ENCODE data around the gene IFI27L2.

The IFI27L2 gene

DNA sequence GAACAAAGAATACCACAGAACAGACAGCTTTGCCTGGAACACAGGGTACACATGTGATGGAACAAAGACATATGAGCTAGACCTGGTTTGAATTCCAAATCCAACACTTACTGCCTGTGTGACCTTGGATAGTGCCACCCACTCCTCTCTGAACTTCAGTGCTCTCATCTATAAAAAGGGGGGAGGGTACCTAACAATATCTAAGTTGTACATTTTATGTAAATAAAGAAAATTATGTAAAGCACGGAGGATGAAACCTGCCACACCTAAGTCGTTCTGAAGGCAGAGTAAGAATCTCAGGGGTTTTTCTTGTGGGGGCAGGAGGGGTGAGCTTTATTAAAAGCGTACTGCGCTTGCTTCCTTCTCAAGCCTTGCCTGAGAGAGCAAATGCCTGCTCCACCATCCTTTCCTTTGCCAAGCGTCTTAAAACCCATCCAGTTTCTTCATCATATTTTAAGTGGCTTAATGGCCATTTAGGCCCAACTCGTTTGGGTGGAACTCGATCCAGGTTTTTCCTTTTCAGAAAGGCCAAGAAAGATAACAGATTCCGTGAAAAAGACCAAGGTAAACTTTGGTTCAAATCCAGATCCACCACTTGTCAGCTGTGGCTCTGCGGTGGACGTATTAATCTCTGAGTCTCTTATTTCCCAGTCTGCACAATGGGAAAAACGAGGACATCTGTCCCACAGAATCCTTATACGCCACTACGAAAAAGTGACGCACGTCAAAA, 49.3 kb downstream of the IFI27L2 start:
- Histone ChIP-seq H3K27ac (replicated peaks) (peak overlapping the region; percentile 95), H3K4me3 (replicated peaks; ENCODE audit: insufficient read depth, low read length) (peak overlapping the region; percentile 94)
- DNase-seq (ENCODE audit: low read depth in 1 of 2, low spot score in 1 of 2) = no peak

DNA sequence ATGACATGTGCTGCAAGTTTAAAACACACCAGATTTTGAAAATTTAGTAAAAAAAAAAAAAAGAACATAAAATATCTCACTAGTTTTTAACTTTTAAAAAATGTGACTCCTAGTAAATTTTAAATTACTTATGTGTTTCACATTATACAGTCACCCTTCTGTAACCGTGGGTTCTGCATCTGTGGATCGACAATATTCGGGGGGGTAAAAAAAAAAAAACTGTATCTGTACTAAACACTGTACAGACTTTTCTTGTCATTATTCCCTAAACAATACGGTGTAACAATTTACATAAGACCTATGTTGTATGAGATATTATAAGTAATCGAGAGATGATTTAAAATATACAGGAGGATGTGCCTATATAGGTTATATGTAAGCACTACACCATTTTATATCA, 51.6 kb downstream of the IFI27L2 start:
- TF ChIP-seq GABPA (IDR thresholded peaks at IDR 0.05; ENCODE audit: low read depth) = no peak
- TF ChIP-seq, protein P1, sequence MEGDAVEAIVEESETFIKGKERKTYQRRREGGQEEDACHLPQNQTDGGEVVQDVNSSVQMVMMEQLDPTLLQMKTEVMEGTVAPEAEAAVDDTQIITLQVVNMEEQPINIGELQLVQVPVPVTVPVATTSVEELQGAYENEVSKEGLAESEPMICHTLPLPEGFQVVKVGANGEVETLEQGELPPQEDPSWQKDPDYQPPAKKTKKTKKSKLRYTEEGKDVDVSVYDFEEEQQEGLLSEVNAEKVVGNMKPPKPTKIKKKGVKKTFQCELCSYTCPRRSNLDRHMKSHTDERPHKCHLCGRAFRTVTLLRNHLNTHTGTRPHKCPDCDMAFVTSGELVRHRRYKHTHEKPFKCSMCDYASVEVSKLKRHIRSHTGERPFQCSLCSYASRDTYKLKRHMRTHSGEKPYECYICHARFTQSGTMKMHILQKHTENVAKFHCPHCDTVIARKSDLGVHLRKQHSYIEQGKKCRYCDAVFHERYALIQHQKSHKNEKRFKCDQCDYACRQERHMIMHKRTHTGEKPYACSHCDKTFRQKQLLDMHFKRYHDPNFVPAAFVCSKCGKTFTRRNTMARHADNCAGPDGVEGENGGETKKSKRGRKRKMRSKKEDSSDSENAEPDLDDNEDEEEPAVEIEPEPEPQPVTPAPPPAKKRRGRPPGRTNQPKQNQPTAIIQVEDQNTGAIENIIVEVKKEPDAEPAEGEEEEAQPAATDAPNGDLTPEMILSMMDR (IDR thresholded peaks at IDR 0.05; ENCODE audit: insufficient read depth, low read length) = no peak
- no peak for TF ChIP-seq SPI1 (IDR thresholded peaks at IDR 0.05; ENCODE audit: borderline replicate concordance, low read depth)
- no peak for TF ChIP-seq POLR2AphosphoS5 (IDR thresholded peaks at IDR 0.05; ENCODE audit: low read depth)
- TF ChIP-seq, protein P2, sequence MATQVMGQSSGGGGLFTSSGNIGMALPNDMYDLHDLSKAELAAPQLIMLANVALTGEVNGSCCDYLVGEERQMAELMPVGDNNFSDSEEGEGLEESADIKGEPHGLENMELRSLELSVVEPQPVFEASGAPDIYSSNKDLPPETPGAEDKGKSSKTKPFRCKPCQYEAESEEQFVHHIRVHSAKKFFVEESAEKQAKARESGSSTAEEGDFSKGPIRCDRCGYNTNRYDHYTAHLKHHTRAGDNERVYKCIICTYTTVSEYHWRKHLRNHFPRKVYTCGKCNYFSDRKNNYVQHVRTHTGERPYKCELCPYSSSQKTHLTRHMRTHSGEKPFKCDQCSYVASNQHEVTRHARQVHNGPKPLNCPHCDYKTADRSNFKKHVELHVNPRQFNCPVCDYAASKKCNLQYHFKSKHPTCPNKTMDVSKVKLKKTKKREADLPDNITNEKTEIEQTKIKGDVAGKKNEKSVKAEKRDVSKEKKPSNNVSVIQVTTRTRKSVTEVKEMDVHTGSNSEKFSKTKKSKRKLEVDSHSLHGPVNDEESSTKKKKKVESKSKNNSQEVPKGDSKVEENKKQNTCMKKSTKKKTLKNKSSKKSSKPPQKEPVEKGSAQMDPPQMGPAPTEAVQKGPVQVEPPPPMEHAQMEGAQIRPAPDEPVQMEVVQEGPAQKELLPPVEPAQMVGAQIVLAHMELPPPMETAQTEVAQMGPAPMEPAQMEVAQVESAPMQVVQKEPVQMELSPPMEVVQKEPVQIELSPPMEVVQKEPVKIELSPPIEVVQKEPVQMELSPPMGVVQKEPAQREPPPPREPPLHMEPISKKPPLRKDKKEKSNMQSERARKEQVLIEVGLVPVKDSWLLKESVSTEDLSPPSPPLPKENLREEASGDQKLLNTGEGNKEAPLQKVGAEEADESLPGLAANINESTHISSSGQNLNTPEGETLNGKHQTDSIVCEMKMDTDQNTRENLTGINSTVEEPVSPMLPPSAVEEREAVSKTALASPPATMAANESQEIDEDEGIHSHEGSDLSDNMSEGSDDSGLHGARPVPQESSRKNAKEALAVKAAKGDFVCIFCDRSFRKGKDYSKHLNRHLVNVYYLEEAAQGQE (IDR thresholded peaks at IDR 0.05; ENCODE audit: insufficient replicate concordance, low read depth) = no peak
- H3K4me3 ChIP-seq (replicated peaks; ENCODE audit: insufficient read depth, low read length) = no peak overlapping the region
- H3K27me3 ChIP-seq (ENCODE audit: insufficient read depth, poor library complexity, severe bottlenecking) = no peaks in the 10 kb centered on the region
- DNase-seq (ENCODE audit: low read depth in 1 of 2, low spot score in 1 of 2) = no peak
- H3K27ac ChIP-seq (replicated peaks) = no peak overlapping the region

More for the DNA sequence above, 49.3 kb downstream of the IFI27L2 start:
- H3K27me3 ChIP-seq (ENCODE audit: insufficient read depth, poor library complexity, severe bottlenecking) = no peaks in the 10 kb centered on the region
- TF ChIP-seq SPI1 (IDR thresholded peaks at IDR 0.05; ENCODE audit: borderline replicate concordance, low read depth) (no peak), POLR2AphosphoS5 (IDR thresholded peaks at IDR 0.05; ENCODE audit: low read depth) (no peak), GABPA (IDR thresholded peaks at IDR 0.05; ENCODE audit: low read depth) (no peak)
- TF ChIP-seq, protein P2 (IDR thresholded peaks at IDR 0.05; ENCODE audit: insufficient replicate concordance, low read depth) = no peak
- TF ChIP-seq, protein P1 (IDR thresholded peaks at IDR 0.05; ENCODE audit: insufficient read depth, low read length) = no peak

Data from HL-60 (cell line).